MCF 10A (cell line): Measurements from ENCODE around the gene C17orf75. TPM values are rescaled to one million over a fixed set of nuclear protein-coding genes. Genes with fewer than 3 reads are reported as not detected.
A peak's percentile ranks its signal among the peaks of the same experiment; 100 is the strongest.

Experiments
- BruUV-seq: library from RNA; stranded (reverse); fragments of 400-500 nt; replicated peaks from 2 replicates; lab custom pipeline; 2021; lab: Mats Ljungman, UMichigan
- CTCF ChIA-PET: fragments of 300-600 bp; sonication (Branson Sonifier 250); formaldehyde crosslinking; extraction: SDS; loops from one replicate; lab custom pipeline; 2021; ENCODE audit warnings: antibody characterized with exemption, inconsistent platforms; lab: Yijun Ruan, JAX
- POLR2A ChIA-PET: fragments of 300-600, 350-650 bp; sonication (Branson Sonifier 250); formaldehyde crosslinking; extraction: SDS; loops from one replicate; lab custom pipeline; 2020; ENCODE audit warnings: antibody characterized with exemption, inconsistent platforms; lab: Yijun Ruan, JAX
- DNase-seq: peaks from one replicate; pipeline ENCODE4 v3.0.0-alpha.2; 2018; ENCODE audit not compliant: unreplicated experiment
- H3K27ac Mint-ChIP-seq: one replicate; pipeline ENCODE4 v1.8.0; 2022; ENCODE audit warnings: mild to moderate bottlenecking, low read depth, mixed read lengths; ENCODE audit not compliant: unreplicated experiment
- H3K27me3 Mint-ChIP-seq: one replicate; pipeline ENCODE4 v1.8.0; 2022; ENCODE audit warnings: mixed read lengths; ENCODE audit not compliant: insufficient read depth, unreplicated experiment
- H3K36me3 Mint-ChIP-seq: one replicate; pipeline ENCODE4 v1.8.0; 2022; ENCODE audit warnings: mild to moderate bottlenecking, moderate library complexity, mixed read lengths; ENCODE audit not compliant: insufficient read depth, unreplicated experiment
- H3K4me1 Mint-ChIP-seq: one replicate; pipeline ENCODE4 v1.8.0; 2022; ENCODE audit warnings: mixed read lengths; ENCODE audit not compliant: insufficient read depth, unreplicated experiment
- H3K4me3 Mint-ChIP-seq: one replicate; pipeline ENCODE4 v1.8.0; 2022; ENCODE audit warnings: mild to moderate bottlenecking, moderate library complexity, mixed read lengths; ENCODE audit not compliant: unreplicated experiment
- H3K9me3 Mint-ChIP-seq: one replicate; pipeline ENCODE4 v1.8.0; 2022; ENCODE audit warnings: mixed read lengths; ENCODE audit not compliant: unreplicated experiment
- CTCF ChIP-seq: fragments of 200-600 bp; IDR thresholded peaks from one replicate; pipeline ENCODE4 v1.8.0; 2022; ENCODE audit warnings: antibody characterized with exemption, mild to moderate bottlenecking; ENCODE audit not compliant: unreplicated experiment
- intact Hi-C: fragments of 100-400 bp; cut with micrococcal nuclease; formaldehyde crosslinking; loops from 2 replicates; pipeline ENCODE4 v1.14.1; 2022
- total RNA-seq: library from RNA; stranded (reverse); gene quantifications from 2 replicates; pipeline ENCODE4 v1.2.3, GENCODE V29; 2022

C17orf75 gene
- total RNA-seq, 1 experiment from 2014 or later: 18.1 TPM

- intact Hi-C loops: no loop called here
- CTCF ChIA-PET: interaction anchor here (0.7 to 1.5 kb wide), 3 partner anchors 89 to 1438 kb away, joined by 3 to 4 read pairs (median 3); no protein-coding TSS in a partner anchor
- Mint-ChIP-seq H3K27me3 (no peaks in the 10 kb centered on the region), H3K4me1 (peaks cover 10% of the 10 kb centered on the region), H3K9me3 (no peaks in the 10 kb centered on the region), H3K36me3 (peaks cover 27% of the 10 kb centered on the region), H3K27ac (peak overlapping the region; percentile 93), H3K4me3 (peak overlapping the region; percentile 98)
- POLR2A ChIA-PET: interaction anchor here (0.8 to 3.6 kb wide), 6 partner anchors 9 to 819 kb away, joined by 3 to 56 read pairs (median 6); partner anchors contain the start of genes PSMD11, UTP6 and ZNF207
- BruUV-seq: no TSS peak
- no peak for TF ChIP-seq CTCF
- no peak for DNase-seq
These were observed 791 bp upstream of the C17orf75 start for GRCh38 chr17:32342603-32343325.

- ChIA-PET POLR2A (interaction anchor here (0.6 to 3.6 kb wide), 12 partner anchors 10 to 821 kb away, joined by 3 to 56 read pairs (median 4); partner anchors contain the start of genes RHOT1, UTP6 and ZNF207), CTCF (interaction anchor here (0.5 to 1.5 kb wide), 4 partner anchors 22 to 135 kb away, joined by 3 to 5 read pairs (median 4); no protein-coding TSS in a partner anchor)
- no peaks in the 10 kb centered on the region for H3K9me3 Mint-ChIP-seq
- peaks cover 10% of the 10 kb centered on the region for H3K4me1 Mint-ChIP-seq
- no peaks in the 10 kb centered on the region for H3K27me3 Mint-ChIP-seq
- H3K36me3 Mint-ChIP-seq: peaks cover 40% of the 10 kb centered on the region
- peak overlapping the region; percentile 93 for H3K27ac Mint-ChIP-seq
- TSS peak; percentile 34 for BruUV-seq
- peak; percentile 11 for TF ChIP-seq CTCF
- peak overlapping the region; percentile 98 for H3K4me3 Mint-ChIP-seq
- intact Hi-C loops: no loop called here
- peak; percentile 26 for DNase-seq
These were observed 674 bp downstream of the C17orf75 start for GRCh38 chr17:32341141-32341856.

GRCh38 chr17:32335687-32336086, 6.3 kb downstream of the C17orf75 start:
- TF ChIP-seq CTCF: no peak
- CTCF ChIA-PET: interaction anchor here (0.7 kb wide), 1 partner anchor 25 kb away, joined by 3 read pairs; no protein-coding TSS in a partner anchor
- Mint-ChIP-seq H3K9me3 (no peaks in the 10 kb centered on the region), H3K27me3 (no peaks in the 10 kb centered on the region), H3K27ac (no peak overlapping the region), H3K4me3 (no peak overlapping the region), H3K36me3 (peaks cover 59% of the 10 kb centered on the region), H3K4me1 (peaks cover 6% of the 10 kb centered on the region)
- intact Hi-C loops: no loop called here
- BruUV-seq: no TSS peak
- no peak for DNase-seq
- POLR2A ChIA-PET: interaction anchor here (0.9 kb wide), 1 partner anchor 15 kb away, joined by 4 read pairs; no protein-coding TSS in a partner anchor
